Measurements from ENCODE around the gene ESPN.

DNA sequence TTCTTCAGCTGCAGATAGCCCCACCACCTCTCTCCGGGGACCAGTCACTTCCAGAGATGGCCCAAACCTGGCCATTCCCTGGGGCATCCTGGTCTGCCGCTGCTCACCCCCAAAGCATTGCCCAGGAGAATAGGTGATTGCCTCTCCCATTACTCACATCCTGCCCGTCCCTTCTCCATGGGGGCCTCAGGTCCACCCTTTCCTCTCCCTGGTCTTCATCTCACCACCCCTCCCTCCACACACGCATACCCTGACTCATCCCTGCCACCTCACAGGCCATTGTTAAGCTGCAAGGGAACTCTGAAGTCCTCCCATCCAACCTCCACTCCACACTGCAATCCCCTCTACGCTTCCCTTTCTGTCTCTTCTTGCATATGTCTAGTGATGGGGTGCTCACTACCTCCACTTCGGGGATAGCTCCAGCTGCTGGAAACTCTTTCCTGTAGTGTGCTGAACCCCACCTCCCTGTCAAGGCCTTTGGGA is 66.9 kb downstream of the ESPN start, which contains the start of gene PLEKHG5:
- TF ChIP-seq ZNF274 (IDR thresholded peaks at IDR 0.05; ENCODE audit: low read depth, low read length) (no peak), YY1 (IDR thresholded peaks at IDR 0.05; ENCODE audit: insufficient read depth, insufficient read length) (no peak), SUZ12 (IDR thresholded peaks at IDR 0.05; ENCODE audit: extremely low read depth, insufficient read depth, insufficient read length) (no peak)

Measured in NT2/D1 (cell line).